ENCODE measurements around the gene MAPT. TPM values are rescaled to one million over a fixed set of nuclear protein-coding genes. Genes with fewer than 3 reads are reported as not detected.

Gene MAPT
- total and polyA plus RNA-seq, 2 of the 13 experiments (the other 11 are each of a cell fraction or from before 2014, with no cell fraction given) = 2.1 to 2.8 TPM

DNA sequence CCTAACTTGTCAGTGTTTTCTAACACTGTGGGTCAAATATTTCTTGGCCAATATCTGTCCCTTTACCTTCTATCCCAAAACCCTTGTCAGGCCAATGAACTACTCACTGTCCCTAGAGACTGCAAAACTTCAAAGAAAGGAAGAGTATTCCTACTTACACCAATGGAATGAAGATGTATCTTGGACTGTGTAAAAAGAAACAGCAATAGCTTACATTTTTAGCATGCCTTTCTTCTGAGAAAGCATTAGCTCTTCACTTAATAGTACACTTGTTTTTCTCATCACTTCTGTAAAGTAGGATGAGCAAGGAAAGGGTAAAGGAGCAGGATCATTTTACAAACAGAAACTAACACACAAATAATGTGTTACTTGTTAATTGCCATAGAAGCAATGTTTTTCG lies 178.6 kb downstream of the MAPT start:
- no peak for TF ChIP-seq ZNF343 (CRISPR knock-in tag; IDR thresholded peaks at IDR 0.05)
- no peak for TF ChIP-seq CHCHD3 (CRISPR knock-in tag; IDR thresholded peaks at IDR 0.05)
- TF ChIP-seq HNRNPLL (IDR thresholded peaks at IDR 0.05; ENCODE audit: low read depth, low read length, poor library complexity, severe bottlenecking) = no peak
- TF ChIP-seq, protein P1, sequence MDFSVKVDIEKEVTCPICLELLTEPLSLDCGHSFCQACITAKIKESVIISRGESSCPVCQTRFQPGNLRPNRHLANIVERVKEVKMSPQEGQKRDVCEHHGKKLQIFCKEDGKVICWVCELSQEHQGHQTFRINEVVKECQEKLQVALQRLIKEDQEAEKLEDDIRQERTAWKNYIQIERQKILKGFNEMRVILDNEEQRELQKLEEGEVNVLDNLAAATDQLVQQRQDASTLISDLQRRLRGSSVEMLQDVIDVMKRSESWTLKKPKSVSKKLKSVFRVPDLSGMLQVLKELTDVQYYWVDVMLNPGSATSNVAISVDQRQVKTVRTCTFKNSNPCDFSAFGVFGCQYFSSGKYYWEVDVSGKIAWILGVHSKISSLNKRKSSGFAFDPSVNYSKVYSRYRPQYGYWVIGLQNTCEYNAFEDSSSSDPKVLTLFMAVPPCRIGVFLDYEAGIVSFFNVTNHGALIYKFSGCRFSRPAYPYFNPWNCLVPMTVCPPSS (IDR thresholded peaks at IDR 0.05) = no peak
- no peak for TF ChIP-seq ZNF776 (CRISPR knock-in tag; IDR thresholded peaks at IDR 0.05)
- TF ChIP-seq PAF1 (CRISPR knock-in tag; IDR thresholded peaks at IDR 0.05) = no peak
- TF ChIP-seq, protein P2, sequence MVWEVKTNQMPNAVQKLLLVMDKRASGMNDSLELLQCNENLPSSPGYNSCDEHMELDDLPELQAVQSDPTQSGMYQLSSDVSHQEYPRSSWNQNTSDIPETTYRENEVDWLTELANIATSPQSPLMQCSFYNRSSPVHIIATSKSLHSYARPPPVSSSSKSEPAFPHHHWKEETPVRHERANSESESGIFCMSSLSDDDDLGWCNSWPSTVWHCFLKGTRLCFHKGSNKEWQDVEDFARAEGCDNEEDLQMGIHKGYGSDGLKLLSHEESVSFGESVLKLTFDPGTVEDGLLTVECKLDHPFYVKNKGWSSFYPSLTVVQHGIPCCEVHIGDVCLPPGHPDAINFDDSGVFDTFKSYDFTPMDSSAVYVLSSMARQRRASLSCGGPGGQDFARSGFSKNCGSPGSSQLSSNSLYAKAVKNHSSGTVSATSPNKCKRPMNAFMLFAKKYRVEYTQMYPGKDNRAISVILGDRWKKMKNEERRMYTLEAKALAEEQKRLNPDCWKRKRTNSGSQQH (CRISPR knock-in tag; IDR thresholded peaks at IDR 0.05; ENCODE audit: low read depth) = no peak
- TF ChIP-seq ZNF709 (CRISPR knock-in tag; IDR thresholded peaks at IDR 0.05) = no peak
- no peak for TF ChIP-seq ZSCAN30 (CRISPR knock-in tag; IDR thresholded peaks at IDR 0.05)
- no peak for TF ChIP-seq IRX3 (CRISPR knock-in tag; IDR thresholded peaks at IDR 0.05; ENCODE audit: borderline replicate concordance, low read depth)
- TF ChIP-seq ZNF138 (CRISPR knock-in tag; IDR thresholded peaks at IDR 0.05; ENCODE audit: low read depth) = no peak
- no peak for TF ChIP-seq ZBTB21 (CRISPR knock-in tag; IDR thresholded peaks at IDR 0.05)
- TF ChIP-seq ZNF607 (CRISPR knock-in tag; IDR thresholded peaks at IDR 0.05; ENCODE audit: borderline replicate concordance) = no peak
- TF ChIP-seq RFX3 (CRISPR knock-in tag; IDR thresholded peaks at IDR 0.05) = no peak
- no peak for TF ChIP-seq RARA (CRISPR knock-in tag; IDR thresholded peaks at IDR 0.05)
- TF ChIP-seq MYC (CRISPR knock-in tag; IDR thresholded peaks at IDR 0.05; ENCODE audit: borderline replicate concordance) = no peak
- no peak for TF ChIP-seq ELF3 (CRISPR knock-in tag; IDR thresholded peaks at IDR 0.05)
- TF ChIP-seq, protein P3, sequence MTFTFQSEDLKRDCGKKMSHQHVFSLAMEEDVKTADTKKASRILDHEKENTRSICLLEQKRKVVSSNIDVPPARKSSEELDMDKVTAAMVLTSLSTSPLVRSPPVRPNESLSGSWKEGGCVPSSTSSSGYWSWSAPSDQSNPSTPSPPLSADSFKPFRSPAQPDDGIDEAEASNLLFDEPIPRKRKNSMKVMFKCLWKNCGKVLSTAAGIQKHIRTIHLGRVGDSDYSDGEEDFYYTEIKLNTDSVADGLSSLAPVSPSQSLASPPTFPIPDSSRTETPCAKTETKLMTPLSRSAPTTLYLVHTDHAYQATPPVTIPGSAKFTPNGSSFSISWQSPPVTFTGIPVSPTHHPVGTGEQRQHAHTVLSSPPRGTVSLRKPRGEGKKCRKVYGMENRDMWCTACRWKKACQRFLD (CRISPR knock-in tag; IDR thresholded peaks at IDR 0.05; ENCODE audit: borderline replicate concordance) = no peak
- TF ChIP-seq, protein P4, sequence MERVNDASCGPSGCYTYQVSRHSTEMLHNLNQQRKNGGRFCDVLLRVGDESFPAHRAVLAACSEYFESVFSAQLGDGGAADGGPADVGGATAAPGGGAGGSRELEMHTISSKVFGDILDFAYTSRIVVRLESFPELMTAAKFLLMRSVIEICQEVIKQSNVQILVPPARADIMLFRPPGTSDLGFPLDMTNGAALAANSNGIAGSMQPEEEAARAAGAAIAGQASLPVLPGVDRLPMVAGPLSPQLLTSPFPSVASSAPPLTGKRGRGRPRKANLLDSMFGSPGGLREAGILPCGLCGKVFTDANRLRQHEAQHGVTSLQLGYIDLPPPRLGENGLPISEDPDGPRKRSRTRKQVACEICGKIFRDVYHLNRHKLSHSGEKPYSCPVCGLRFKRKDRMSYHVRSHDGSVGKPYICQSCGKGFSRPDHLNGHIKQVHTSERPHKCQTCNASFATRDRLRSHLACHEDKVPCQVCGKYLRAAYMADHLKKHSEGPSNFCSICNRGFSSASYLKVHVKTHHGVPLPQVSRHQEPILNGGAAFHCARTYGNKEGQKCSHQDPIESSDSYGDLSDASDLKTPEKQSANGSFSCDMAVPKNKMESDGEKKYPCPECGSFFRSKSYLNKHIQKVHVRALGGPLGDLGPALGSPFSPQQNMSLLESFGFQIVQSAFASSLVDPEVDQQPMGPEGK (CRISPR knock-in tag; IDR thresholded peaks at IDR 0.05) = no peak
- ChIA-PET POLR2A (no interaction called here), CTCF (ENCODE audit: low intra/inter-chr PET ratio, low total read pairs) (no interaction called here)
- H3K9ac ChIP-seq (ENCODE audit: insufficient read depth, low read depth, low read length) = no peak overlapping the region
- FAIRE-seq = no peak
- no peak overlapping the region for H2AFZ ChIP-seq (ENCODE audit: low read length)
- intact Hi-C loops (cut with micrococcal nuclease; ENCODE audit: unreplicated experiment) (loop anchor here (10.0 kb wide), 1 partner anchor 122 kb away; the partner anchor contains the start of gene KANSL1), in situ Hi-C loops (cut with HindIII; ENCODE audit: extremely low pct_ligation_motif_present, low pct_unique_long_range_greater_than_20kb) (no loop called here)
- no peak overlapping the region for H3K4me3 ChIP-seq (replicated peaks in 1 of 3; ENCODE audit: insufficient read depth in 1 of 3, low read depth in 2 of 3, low read length in 3 of 3)
- H3K4me2 ChIP-seq (ENCODE audit: low read depth, low read length) = no peak overlapping the region
- no peak overlapping the region for H3K27ac ChIP-seq (ENCODE audit: extremely low read length, insufficient read depth, low read length)
- peaks cover 26% of the 10 kb centered on the region for H3K79me2 ChIP-seq (ENCODE audit: insufficient read depth, low read length)
- H4K20me1 ChIP-seq (ENCODE audit: insufficient read depth, low read length) = peaks cover 11% of the 10 kb centered on the region
- DNase-seq (ENCODE audit: low spot score) = peak; percentile 20
- BruUV-seq (replicated peaks) = no TSS peak
- peaks cover 11% of the 10 kb centered on the region for H3K4me1 ChIP-seq (ENCODE audit: insufficient read depth, low read length)
- peaks cover 3 to 56% of the 10 kb centered on the region in 2 experiments for H3K36me3 ChIP-seq (replicated peaks in 1 of 2; ENCODE audit: control insufficient read depth in 1 of 2, insufficient read depth in 2 of 2, low read length in 2 of 2)
- no peak for ATAC-seq
- 99% methylated on average over 1 of the region's 1 CpG for WGBS (ENCODE audit: low lambda C conversion rate)
- H3K27me3 ChIP-seq (ENCODE audit: control insufficient read depth in 1 of 2, insufficient read depth in 2 of 2, low read length in 2 of 2) = no peaks in the 10 kb centered on the region
- no peaks in the 10 kb centered on the region for H3K9me3 ChIP-seq (ENCODE audit: low read length)

Measured in HepG2 (cell line).